Endothelial cell of umbilical vein (primary cell): ENCODE results near the gene MS4A8.

Source experiments
- CTCF ChIP-seq, 2 donors: IDR thresholded peaks; 1 replicate in 1 of 2; 2 replicates in 1 of 2; pipeline ENCODE4 v1.5.1; 2011; ENCODE audit warnings: low read length in 2 of 2, mild to moderate bottlenecking in 2 of 2, moderate library complexity in 2 of 2, control low read depth in 1 of 2, inconsistent platforms in 1 of 2, low read depth in 1 of 2; ENCODE audit not compliant: insufficient read depth in 1 of 2; ENCODE audit errors: extremely low read depth in 1 of 2
- EZH2 ChIP-seq: IDR thresholded peaks from 2 replicates; pipeline ENCODE4 v1.6.1; 2012; ENCODE audit warnings: borderline replicate concordance, low read depth, mild to moderate bottlenecking, moderate library complexity, low read length, inconsistent platforms; ENCODE audit not compliant: severe bottlenecking
- FOS ChIP-seq: IDR thresholded peaks from 2 replicates; pipeline ENCODE4 v1.6.1; 2011; ENCODE audit warnings: mild to moderate bottlenecking, low read length, moderate library complexity, borderline replicate concordance; ENCODE audit not compliant: insufficient read depth
- GATA2 ChIP-seq: IDR thresholded peaks from 2 replicates; pipeline ENCODE4 v1.7.0; 2011; ENCODE audit warnings: low read depth, mild to moderate bottlenecking, moderate library complexity, mixed read lengths, low read length; ENCODE audit not compliant: insufficient read length, insufficient read depth
- JUN ChIP-seq: IDR thresholded peaks from 2 replicates; pipeline ENCODE4 v1.6.1; 2011; ENCODE audit warnings: borderline replicate concordance, low read depth; ENCODE audit not compliant: insufficient read length, insufficient read depth
- MAX ChIP-seq: IDR thresholded peaks from 2 replicates; pipeline ENCODE4 v1.6.1; 2011; ENCODE audit not compliant: insufficient read depth, insufficient read length
- MYC ChIP-seq: IDR thresholded peaks from one replicate; pipeline ENCODE4 v1.6.1; 2011; ENCODE audit warnings: mild to moderate bottlenecking, low read depth, low read length
- POLR2A ChIP-seq: IDR thresholded peaks from 2 replicates; pipeline ENCODE4 v1.6.1; 2012; ENCODE audit warnings: low read depth, mild to moderate bottlenecking, control low read depth, low read length
- POLR2AphosphoS5 ChIP-seq: IDR thresholded peaks from 2 replicates; pipeline ENCODE4 v1.6.1; 2012; ENCODE audit warnings: low read depth, mild to moderate bottlenecking, control low read depth, low read length, moderate library complexity; ENCODE audit not compliant: insufficient read depth

GRCh38 chr11:60743058-60743457 is 43.6 kb downstream of the MS4A8 start:
- no peak for TF ChIP-seq CTCF (IDR thresholded peaks at IDR 0.05; ENCODE audit: extremely low read depth in 1 of 2, insufficient read depth in 1 of 2, low read depth in 1 of 2, low read length in 2 of 2)
- TF ChIP-seq EZH2: no peak
- no peak for TF ChIP-seq MAX
- no peak for TF ChIP-seq POLR2A
- no peak for TF ChIP-seq POLR2AphosphoS5
- TF ChIP-seq JUN: no peak
- no peak for TF ChIP-seq MYC
- no peak for TF ChIP-seq FOS
- TF ChIP-seq GATA2: no peak
